ENCODE data around the gene MTMR3. TPM values are rescaled to one million over a fixed set of nuclear protein-coding genes. Genes with fewer than 3 reads are reported as not detected.

The MTMR3 gene
- total RNA-seq, 6 experiments from 2014 or later, result 14.5 to 19.2 (median 18.2) TPM

- no peak for ATAC-seq
These were observed 148.4 kb downstream of the MTMR3 start for GRCh38 chr22:30031328-30031727.

GRCh38 chr22:30031764-30032455, 148.9 kb downstream of the MTMR3 start:
- no peak for DNase-seq
- Histone ChIP-seq H3K4me1 (peaks cover 0 to 34% (median 6%) of the 10 kb centered on the region in 4 donors), H3K4me3 (no peak overlapping the region), H3K27ac (no peak overlapping the region), H3K27me3 (no peaks in the 10 kb centered on the region), H3K9me3 (no peaks in the 10 kb centered on the region), H3K36me3 (peaks cover 0 to under 1% (median 0%) of the 10 kb centered on the region in 4 donors)
- ATAC-seq, result peak in 2 of 4 donors; percentile 24 to 26
- TF ChIP-seq CTCF (IDR thresholded peaks at IDR 0.05) (no peak), POLR2A (IDR thresholded peaks at IDR 0.05) (no peak)
- intact Hi-C loops (cut with DNase I), result no loop called here
- WGBS (ENCODE audit: insufficient coverage, low coverage, low lambda C conversion rate, missing lambda C conversion rate), result 50% methylated on average over 1 of the region's 2 CpGs

More at GRCh38 chr22:30031328-30031727, 148.4 kb downstream of the MTMR3 start:
- DNase-seq, result no peak
- intact Hi-C loops (cut with DNase I), result no loop called here
- WGBS (ENCODE audit: insufficient coverage, low coverage, low lambda C conversion rate, missing lambda C conversion rate), result 98% methylated on average over 3 of the region's 3 CpGs
- no peaks in the 10 kb centered on the region for H3K27me3 ChIP-seq
- no peak overlapping the region for H3K27ac ChIP-seq
- peaks cover 0 to 34% (median 6%) of the 10 kb centered on the region in 4 donors for H3K4me1 ChIP-seq
- TF ChIP-seq POLR2A (IDR thresholded peaks at IDR 0.05), result no peak
- no peak for TF ChIP-seq CTCF (IDR thresholded peaks at IDR 0.05)
- H3K4me3 ChIP-seq, result no peak overlapping the region
- peaks cover 0 to 6% (median 0%) of the 10 kb centered on the region in 4 donors for H3K36me3 ChIP-seq
- no peaks in the 10 kb centered on the region for H3K9me3 ChIP-seq

- DNase-seq (no peak), ATAC-seq (peak in 1 of 4 donors; percentile 15)
- intact Hi-C loops (cut with DNase I), result no loop called here
- no peaks in the 10 kb centered on the region for H3K27me3 ChIP-seq
- no peaks in the 10 kb centered on the region for H3K36me3 ChIP-seq
- no peak overlapping the region for H3K4me3 ChIP-seq
- H3K9me3 ChIP-seq, result no peaks in the 10 kb centered on the region
- WGBS (ENCODE audit: insufficient coverage, low coverage, low lambda C conversion rate, missing lambda C conversion rate), result 50% methylated on average over 2 of the region's 4 CpGs
- H3K4me1 ChIP-seq, result peaks cover 0 to 27% (median 6%) of the 10 kb centered on the region in 4 donors
- H3K27ac ChIP-seq, result no peak overlapping the region
- TF ChIP-seq POLR2A (IDR thresholded peaks at IDR 0.05) (no peak), CTCF (IDR thresholded peaks at IDR 0.05) (no peak)
These were observed 150.2 kb downstream of the MTMR3 start for GRCh38 chr22:30033137-30033536.

GRCh38 chr22:30033901-30034300, 150.9 kb downstream of the MTMR3 start:
- no peak overlapping the region for H3K27ac ChIP-seq
- peaks cover 0 to 30% (median 7%) of the 10 kb centered on the region in 4 donors for H3K4me1 ChIP-seq
- H3K36me3 ChIP-seq, result no peaks in the 10 kb centered on the region
- intact Hi-C loops (cut with DNase I), result no loop called here
- TF ChIP-seq CTCF (IDR thresholded peaks at IDR 0.05), result no peak
- TF ChIP-seq POLR2A (IDR thresholded peaks at IDR 0.05), result no peak
- WGBS (ENCODE audit: insufficient coverage, low coverage, low lambda C conversion rate, missing lambda C conversion rate), result 92% methylated on average over 2 of the region's 5 CpGs
- ATAC-seq (no peak), DNase-seq (no peak)
- H3K9me3 ChIP-seq, result no peaks in the 10 kb centered on the region
- no peak overlapping the region for H3K4me3 ChIP-seq
- no peaks in the 10 kb centered on the region for H3K27me3 ChIP-seq

Data from right lobe of liver (tissue), 6 donors.